Epidermal melanocyte (primary cell): Measurements from ENCODE around the gene IER2.
A peak's percentile ranks its signal among the peaks of the same experiment; 100 is the strongest.
"Not testable (repeated sequence)": the region's sequence is repeated elsewhere in the genome, so short reads cannot be mapped to it uniquely, and the experiment has no call there.

ENCODE experiments used
- DNase-seq: peaks from one replicate; pipeline ENCODE4 v3.0.0; 2011; ENCODE audit warnings: low spot score; ENCODE audit not compliant: insufficient read length

IER2 gene

DNA sequence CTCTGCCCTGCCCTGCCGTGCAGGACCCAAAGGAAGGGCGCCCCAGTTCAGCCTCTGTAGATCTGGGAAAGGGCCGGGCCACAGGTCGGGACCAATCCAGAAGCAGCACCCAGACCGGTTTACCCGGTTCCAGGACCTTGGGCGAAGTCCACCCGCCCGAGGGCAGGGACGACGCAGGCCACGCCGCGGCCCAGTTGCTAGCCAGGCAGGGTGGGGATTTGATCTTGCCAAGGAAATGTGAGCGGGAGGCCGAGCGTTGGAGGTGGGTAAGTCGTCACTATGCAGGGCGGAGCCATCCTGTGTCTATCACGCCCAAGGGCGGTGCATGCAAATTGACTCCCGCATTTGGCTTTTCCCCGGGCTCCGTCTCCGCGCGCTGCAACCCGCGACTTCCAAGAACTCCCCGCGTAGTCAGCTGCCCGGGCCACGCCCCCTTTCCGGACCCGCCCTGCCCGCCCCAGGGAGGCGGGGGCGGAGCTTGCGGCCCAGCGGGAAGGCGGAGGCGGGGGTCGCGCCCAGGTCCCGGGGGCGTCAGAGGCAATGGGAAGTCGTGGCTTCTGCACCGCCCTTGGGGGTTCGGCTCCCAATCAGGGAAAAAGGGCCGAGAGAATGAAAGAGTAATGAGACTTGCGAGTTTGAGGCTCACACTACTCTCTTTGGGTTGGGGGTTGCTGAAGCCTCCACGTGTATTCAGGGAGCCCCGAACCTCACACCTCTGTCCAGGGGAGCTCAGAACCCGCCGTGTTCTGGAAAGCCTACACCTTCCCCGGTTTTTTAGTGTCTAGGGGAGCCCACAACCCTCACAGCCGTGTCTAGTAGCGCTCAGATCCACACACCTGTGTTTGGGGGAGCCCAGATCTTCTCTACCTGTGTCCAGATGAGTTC, 12.8 kb downstream of the IER2 start:
- DNase-seq, result peak; percentile 82

DNA sequence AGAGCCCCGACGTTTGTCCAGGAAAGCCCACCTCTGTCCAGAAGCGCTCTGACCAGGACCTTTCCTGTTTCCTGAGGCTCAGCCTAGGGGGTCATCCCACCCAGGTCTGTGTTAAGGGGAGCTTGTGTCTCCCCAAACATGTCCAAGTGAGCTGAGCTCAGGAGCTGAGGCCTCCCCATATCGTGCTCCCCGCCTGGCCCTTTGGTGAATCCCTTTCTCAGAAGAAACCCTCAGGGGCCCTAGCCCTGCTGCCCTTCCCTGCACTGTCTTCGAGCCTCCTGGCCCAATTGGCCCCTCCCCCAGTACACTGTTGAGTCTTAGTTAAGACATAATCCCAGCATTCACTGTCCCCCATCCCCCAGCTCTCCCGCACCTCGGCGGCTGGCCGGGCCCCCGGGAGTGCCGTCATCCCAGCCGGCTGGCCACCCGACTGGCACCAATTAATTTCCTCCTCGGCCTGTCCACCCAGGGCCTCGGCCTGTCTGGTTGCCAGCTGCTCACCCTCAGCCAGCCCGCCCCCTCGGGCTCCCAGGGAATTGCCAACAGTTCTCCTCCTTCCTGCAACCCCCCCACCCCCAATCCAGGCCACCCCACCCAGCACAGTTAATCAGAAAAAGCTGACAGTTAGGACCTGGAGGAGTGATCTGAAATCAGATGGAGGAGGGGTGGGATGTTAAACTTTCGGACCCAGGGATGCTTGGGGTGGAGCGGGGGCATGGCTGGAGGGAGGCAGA, 13.6 kb downstream of the IER2 start:
- peak; percentile 79 for DNase-seq

GRCh38 chr19:13164343-13165161, 14.3 kb downstream of the IER2 start:
- peak; percentile 61 for DNase-seq

- DNase-seq, result no peak
Measured at GRCh38 chr19:13165162-13165997, 15.2 kb downstream of the IER2 start.

DNA sequence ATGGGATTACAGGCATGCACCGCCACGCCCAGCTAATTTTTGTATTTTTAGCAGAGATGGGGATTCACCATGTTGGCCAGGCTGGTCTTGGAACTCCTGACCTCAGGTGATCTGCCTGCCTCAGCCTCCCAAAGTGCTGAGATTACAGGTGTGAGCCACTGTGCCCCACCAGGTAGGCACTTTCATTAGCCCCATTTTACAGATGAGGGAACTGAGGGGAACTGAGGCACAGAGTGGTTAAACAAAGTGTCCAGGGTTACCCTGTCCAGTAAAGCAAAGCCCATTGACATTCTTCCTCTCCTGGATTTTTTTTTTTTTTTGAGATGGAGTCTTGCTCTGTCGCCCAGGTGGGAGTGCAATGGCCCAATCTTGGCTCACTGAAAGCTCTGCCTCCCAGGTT, 15.9 kb downstream of the IER2 start:
- DNase-seq, result not testable (repeated sequence)

- no peak for DNase-seq
Measured at GRCh38 chr19:13169769-13170168, 19.6 kb downstream of the IER2 start.

DNA sequence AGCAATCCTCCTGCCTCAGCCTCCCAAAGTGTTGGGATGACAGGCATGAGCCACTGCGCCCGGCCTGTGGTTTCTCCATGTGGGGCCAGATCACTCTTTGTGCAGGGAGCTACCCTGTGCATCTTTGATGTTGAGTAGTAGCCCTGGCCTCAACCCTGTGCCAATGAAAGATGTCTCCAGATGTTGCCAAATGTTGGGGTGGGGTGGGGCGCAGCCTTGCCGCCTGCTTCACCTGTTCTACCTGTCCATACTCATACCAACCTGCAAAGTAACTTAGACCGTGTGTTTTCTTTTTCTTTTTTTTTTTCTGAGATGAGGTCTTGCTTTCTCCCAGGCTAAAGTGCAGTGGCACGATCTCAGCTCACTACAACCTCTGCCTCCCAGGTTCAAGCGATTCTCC, 20.9 kb downstream of the IER2 start:
- DNase-seq, result no peak

DNA sequence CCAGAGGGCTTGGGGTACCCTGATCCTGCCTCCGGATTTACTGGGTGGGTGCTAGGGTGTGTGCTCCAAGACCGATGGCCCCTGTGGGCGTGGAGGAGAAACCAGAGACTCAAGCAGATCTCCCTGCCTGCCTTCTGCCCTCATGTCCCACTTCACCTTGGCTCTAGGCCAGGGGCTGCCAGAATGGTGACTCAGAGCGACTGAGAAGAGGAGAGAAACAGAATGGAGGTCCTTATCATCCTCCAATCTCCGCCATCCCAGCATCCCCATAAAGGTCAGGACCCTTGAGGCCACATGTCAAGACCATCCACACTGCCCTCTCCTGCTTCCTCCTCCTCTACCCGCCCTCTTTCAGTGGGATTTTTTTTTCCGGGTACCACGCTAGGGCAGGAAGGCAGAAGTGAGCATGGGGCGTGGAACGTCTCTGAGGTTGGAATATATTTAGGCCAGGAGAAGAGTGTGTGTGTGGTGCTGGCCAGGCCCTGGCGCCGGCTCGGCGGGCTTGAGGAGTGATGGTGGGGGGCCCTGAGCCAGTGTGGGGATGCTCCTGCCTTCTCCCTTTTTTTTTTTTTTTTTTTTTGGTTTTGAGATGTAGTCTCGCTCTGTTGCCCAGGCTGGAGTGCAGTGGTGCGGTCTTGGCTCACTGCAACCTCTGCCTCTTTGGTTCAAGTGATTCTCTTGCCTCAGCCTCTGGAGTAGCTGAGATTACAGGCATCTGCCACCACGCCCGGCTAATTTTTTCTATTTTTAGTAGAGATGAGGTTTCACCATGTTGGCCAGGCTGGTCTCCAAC, 22.3 kb downstream of the IER2 start:
- peak; percentile 38 for DNase-seq

DNA sequence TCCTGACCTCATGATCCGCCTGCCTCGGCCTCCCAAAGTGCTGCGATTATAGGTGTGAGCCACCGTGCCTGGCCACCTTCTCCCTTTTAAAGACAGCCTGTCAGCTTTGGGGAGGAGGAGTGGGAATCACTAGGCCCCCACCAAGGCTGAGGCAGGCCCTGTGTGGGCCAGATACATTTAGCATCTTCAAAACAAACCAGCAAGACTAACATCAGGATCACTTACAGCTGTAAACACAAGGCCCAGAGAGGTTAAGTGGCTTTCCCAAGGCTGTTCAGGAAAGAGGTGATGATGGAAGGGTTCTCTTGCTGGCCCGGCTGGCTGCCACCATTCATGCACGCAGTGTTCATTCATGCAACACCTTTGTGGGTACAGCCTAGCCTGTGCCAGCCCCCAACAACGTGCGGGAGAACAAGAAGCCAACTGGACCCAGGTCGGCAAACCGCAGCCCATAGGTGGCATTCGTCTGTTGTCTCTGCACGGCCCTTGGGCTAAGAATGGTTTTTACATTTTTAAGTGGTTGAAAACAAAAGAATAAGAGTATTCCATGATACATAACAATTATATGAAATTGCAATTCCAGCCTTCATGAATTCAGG, 23.0 kb downstream of the IER2 start:
- DNase-seq, result no peak

DNA sequence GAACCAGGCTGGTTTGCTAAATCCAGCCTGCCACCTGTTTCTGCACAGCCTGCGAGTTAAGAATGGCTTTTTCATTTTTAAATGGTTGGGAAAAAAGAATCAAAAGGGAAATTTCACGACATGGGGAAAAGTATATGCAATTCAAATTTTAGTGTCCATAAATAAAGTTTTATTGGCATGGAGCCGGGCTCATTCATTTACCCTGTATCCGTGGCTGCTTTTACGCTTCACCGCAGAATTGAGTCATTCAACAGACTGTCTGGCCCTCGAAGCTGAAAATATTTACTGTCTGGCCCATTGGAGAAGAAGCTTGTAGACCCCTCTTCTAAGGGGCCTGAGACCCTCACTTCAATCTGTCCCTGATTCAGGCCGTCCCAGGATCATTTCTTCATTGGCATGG, 26.1 kb downstream of the IER2 start:
- DNase-seq, result no peak

GRCh38 chr19:13177584-13177983, 27.4 kb downstream of the IER2 start:
- DNase-seq, result not testable (repeated sequence)

- DNase-seq, result not testable (repeated sequence)
Measured at GRCh38 chr19:13178291-13178690, 28.1 kb downstream of the IER2 start.

DNA sequence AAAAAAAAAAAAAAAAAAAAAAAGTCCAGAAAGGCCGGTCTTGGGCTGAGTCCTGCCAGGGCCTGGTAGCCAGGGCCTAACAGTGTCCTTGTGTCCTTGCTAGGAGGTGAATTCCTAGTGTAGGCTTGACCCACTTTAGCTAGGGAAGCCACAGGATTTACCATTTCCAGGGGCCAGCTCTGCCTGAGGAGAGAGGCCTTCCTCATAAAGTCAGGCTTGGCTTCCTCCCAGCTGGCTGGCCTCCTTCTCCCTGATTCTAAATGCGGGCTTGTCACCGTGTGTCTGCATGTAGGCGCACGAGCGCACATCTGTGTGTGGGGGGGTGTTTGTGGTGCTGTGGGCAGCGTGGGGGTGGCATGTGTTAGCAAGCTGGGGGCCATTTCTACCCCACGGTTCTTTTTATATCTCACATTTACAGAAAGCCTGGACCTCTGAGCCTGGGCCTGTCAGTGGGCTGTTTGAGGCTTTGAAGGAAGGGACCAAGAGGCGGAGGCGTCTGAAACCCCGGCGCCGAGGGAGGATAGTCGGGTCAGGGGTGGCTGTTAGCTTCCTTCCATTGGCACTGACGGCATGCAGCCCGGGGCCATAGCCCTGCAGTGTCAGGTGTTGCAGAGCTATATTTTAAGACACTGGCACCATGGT, 31.7 kb downstream of the IER2 start:
- DNase-seq, result peak; percentile 87

- DNase-seq, result not testable (repeated sequence)
Measured at GRCh38 chr19:13184926-13185325, 34.7 kb downstream of the IER2 start.

DNA sequence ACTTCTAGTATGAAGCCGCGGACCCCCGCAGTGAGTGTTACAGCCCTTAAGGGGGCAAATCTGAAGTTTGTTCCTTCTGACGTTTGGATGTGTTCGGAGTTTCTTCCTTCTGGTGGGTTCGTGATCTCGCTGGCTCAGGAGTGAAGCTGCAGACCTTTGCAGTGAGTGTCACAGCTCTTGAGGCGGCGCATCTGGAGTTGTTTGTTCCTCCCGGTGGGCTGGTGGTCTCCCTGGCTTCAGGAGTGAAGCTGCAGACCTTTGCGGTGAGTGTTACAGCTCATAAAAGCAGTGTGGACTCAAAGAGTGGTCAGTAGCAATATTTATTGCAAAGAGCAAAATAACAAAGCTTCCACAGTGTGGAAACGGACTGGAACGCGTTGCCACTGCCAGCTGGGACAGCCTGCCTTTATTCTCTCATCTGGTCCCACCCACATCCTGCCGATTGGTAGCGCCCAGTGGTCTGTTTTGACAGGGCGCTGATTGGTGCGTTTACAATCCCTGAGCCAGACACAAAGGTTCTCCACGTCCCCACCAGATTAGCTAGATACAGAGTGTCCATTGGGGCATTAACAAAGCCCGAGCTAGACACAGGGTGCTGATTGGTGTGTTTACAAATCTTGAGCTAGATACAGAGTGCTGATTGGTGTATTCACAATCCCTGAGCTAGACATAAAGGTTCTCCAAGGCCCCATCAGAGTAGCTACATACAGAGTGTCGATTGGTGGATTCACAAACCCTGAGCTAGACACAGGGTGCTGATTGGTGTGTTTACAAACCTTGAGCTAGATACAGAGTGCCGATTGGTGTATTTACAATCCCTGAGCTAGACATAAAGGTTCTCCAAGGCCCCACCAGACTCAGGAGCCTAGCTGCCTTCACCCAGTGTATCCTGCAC, 35.8 kb downstream of the IER2 start:
- DNase-seq, result not testable (repeated sequence)

GRCh38 chr19:13186688-13187087, 36.5 kb downstream of the IER2 start:
- DNase-seq, result not testable (repeated sequence)

DNA sequence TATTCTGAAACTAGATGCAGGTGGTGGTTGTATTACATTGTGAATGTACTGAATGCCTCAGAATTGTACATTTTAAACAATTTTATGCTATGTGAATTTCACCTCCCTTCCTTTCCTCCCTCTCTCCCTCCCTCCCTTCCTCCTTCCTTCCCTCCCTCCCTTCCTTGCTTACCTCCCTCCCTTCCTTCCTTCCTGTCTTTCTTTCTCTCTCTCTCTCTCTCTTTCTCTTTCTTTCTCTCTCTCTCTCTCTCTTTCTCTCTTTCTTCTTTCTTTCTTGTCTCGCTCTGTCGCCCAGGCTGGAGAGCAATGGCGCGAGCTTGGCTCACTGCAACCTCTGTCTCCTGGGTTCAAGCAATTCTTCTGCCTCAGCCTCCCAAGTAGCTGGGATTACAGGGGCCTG, 37.2 kb downstream of the IER2 start:
- DNase-seq, result no peak

- no peak for DNase-seq
Measured at GRCh38 chr19:13189600-13189999, 39.4 kb downstream of the IER2 start.
